DND-41 (cell line): ENCODE data around the gene PHF20.

Experiments used
- ATAC-seq: fragments of 200-7000 bp; cut with Tn5 transposase; 3 replicates; pipeline ENCODE4 v1.9.1; 2021; ENCODE audit warnings: low read depth; ENCODE audit not compliant: insufficient read depth
- DNase-seq: peaks from one replicate; pipeline ENCODE4 v3.0.0-alpha.2; 2020
- H2AFZ ChIP-seq: 2 replicates; pipeline ENCODE4 v1.6.0; 2012; ENCODE audit warnings: low read depth, low read length
- H3K27ac ChIP-seq: 2 replicates; pipeline ENCODE4 v1.5.1; 2012; ENCODE audit warnings: low read length, inconsistent platforms
- H3K27me3 ChIP-seq: fragments of 200-600 bp; sonication (generic); 2 replicates; pipeline ENCODE4 v1.6.0; 2012; ENCODE audit warnings: low read length, mild to moderate bottlenecking, inconsistent platforms; ENCODE audit not compliant: insufficient read depth, poor library complexity
- H3K36me3 ChIP-seq: 2 replicates; pipeline ENCODE4 v1.5.1; 2012; ENCODE audit warnings: low read length, inconsistent platforms; ENCODE audit not compliant: insufficient read depth
- H3K4me1 ChIP-seq: 2 replicates; pipeline ENCODE4 v1.5.1; 2012; ENCODE audit warnings: mild to moderate bottlenecking, low read length; ENCODE audit not compliant: insufficient read depth
- H3K4me2 ChIP-seq: 2 replicates; pipeline ENCODE4 v1.6.0; 2012; ENCODE audit warnings: mild to moderate bottlenecking, moderate library complexity, low read length, inconsistent platforms; ENCODE audit not compliant: insufficient read depth
- H3K4me3 ChIP-seq, 2 experiments: fragments of 200-600 bp in 1 of 2; shearing (Covaris generic) in 1 of 2; 2 replicates each; pipeline ENCODE4 v1.5.1; 2012 to 2016; ENCODE audit warnings: inconsistent platforms in 2 of 2, low read length in 2 of 2, mild to moderate bottlenecking in 2 of 2, low read depth in 1 of 2, moderate library complexity in 1 of 2
- H3K79me2 ChIP-seq: 2 replicates; pipeline ENCODE4 v1.6.0; 2012; ENCODE audit warnings: low read length, inconsistent platforms; ENCODE audit not compliant: insufficient read depth
- H3K9ac ChIP-seq: 2 replicates; pipeline ENCODE4 v1.6.0; 2012; ENCODE audit warnings: low read depth, mild to moderate bottlenecking, inconsistent platforms, low read length, moderate library complexity
- H3K9me3 ChIP-seq: 2 replicates; pipeline ENCODE4 v1.5.1; 2012; ENCODE audit warnings: low read length, moderate library complexity, mild to moderate bottlenecking, inconsistent platforms; ENCODE audit not compliant: insufficient read depth, severe bottlenecking
- H4K20me1 ChIP-seq: 2 replicates; pipeline ENCODE4 v1.6.0; 2012; ENCODE audit warnings: low read length; ENCODE audit not compliant: insufficient read depth
- EZH2 ChIP-seq: IDR thresholded peaks from 3 replicates; pipeline ENCODE4 v1.6.1; 2012; ENCODE audit warnings: borderline replicate concordance, low read depth, mild to moderate bottlenecking, moderate library complexity, low read length, inconsistent platforms; ENCODE audit not compliant: severe bottlenecking
- TF ChIP-seq, protein P1 (sequence below): IDR thresholded peaks from 2 replicates; pipeline ENCODE4 v1.5.1; 2012; ENCODE audit warnings: borderline replicate concordance, low read length, moderate library complexity, mild to moderate bottlenecking; ENCODE audit not compliant: poor library complexity, severe bottlenecking; ENCODE audit errors: extremely low read depth

The PHF20 gene

DNA sequence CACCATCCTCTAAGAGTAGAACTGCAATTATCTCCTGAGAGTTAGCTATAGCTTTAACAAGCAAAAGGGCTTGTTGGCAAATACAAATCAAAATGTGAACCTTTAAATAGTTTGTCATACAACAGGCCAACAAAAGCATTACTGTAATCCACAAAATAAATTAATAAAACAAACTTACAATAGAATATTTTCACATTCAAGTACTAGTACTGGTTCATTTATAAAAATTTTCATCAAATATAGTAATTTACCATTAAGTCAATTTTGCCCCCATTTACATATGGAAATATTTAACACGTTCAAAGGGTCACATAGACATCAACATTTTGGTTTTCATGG, 39.2 kb upstream of the PHF20 start:
- Histone ChIP-seq H4K20me1 (peaks cover 98% of the 10 kb centered on the region), H3K36me3 (peaks cover 100% of the 10 kb centered on the region), H3K4me3 (no peak overlapping the region), H3K4me1 (peaks cover 62% of the 10 kb centered on the region), H3K27me3 (no peaks in the 10 kb centered on the region), H3K9me3 (no peaks in the 10 kb centered on the region), H3K79me2 (peaks cover 100% of the 10 kb centered on the region), H2AFZ (no peak overlapping the region), H3K27ac (no peak overlapping the region), H3K4me2 (peak overlapping the region; percentile 89; the same call in 1 of the 2 replicates), H3K9ac (no peak overlapping the region)
- TF ChIP-seq, protein P1, sequence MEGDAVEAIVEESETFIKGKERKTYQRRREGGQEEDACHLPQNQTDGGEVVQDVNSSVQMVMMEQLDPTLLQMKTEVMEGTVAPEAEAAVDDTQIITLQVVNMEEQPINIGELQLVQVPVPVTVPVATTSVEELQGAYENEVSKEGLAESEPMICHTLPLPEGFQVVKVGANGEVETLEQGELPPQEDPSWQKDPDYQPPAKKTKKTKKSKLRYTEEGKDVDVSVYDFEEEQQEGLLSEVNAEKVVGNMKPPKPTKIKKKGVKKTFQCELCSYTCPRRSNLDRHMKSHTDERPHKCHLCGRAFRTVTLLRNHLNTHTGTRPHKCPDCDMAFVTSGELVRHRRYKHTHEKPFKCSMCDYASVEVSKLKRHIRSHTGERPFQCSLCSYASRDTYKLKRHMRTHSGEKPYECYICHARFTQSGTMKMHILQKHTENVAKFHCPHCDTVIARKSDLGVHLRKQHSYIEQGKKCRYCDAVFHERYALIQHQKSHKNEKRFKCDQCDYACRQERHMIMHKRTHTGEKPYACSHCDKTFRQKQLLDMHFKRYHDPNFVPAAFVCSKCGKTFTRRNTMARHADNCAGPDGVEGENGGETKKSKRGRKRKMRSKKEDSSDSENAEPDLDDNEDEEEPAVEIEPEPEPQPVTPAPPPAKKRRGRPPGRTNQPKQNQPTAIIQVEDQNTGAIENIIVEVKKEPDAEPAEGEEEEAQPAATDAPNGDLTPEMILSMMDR, result no peak
- no peak for TF ChIP-seq EZH2
- no peak for DNase-seq
- ATAC-seq, result no peak

GRCh38 chr20:35734374-35734773, 37.4 kb upstream of the PHF20 start:
- peaks cover 100% of the 10 kb centered on the region for H3K79me2 ChIP-seq
- peak overlapping the region; percentile 89; the same call in 1 of the 2 replicates for H3K4me2 ChIP-seq
- TF ChIP-seq, protein P1, result no peak
- TF ChIP-seq EZH2, result no peak
- peaks cover 99% of the 10 kb centered on the region for H3K36me3 ChIP-seq
- no peak for ATAC-seq
- peaks cover 96% of the 10 kb centered on the region for H4K20me1 ChIP-seq
- H3K9ac ChIP-seq, result no peak overlapping the region
- DNase-seq, result no peak
- no peak overlapping the region for H3K27ac ChIP-seq
- no peaks in the 10 kb centered on the region for H3K9me3 ChIP-seq
- H3K27me3 ChIP-seq, result no peaks in the 10 kb centered on the region
- H2AFZ ChIP-seq, result no peak overlapping the region
- no peak overlapping the region for H3K4me3 ChIP-seq
- H3K4me1 ChIP-seq, result peaks cover 78% of the 10 kb centered on the region

GRCh38 chr20:35734777-35735649, 36.8 kb upstream of the PHF20 start:
- Histone ChIP-seq H3K4me2 (peak overlapping the region; percentile 89; the same call in 1 of the 2 replicates), H4K20me1 (peaks cover 96% of the 10 kb centered on the region), H3K9me3 (no peaks in the 10 kb centered on the region), H2AFZ (no peak overlapping the region), H3K27ac (no peak overlapping the region), H3K4me1 (peaks cover 80% of the 10 kb centered on the region), H3K4me3 (no peak overlapping the region; a peak in 1 of 4 replicates), H3K79me2 (peaks cover 100% of the 10 kb centered on the region), H3K9ac (no peak overlapping the region), H3K36me3 (peaks cover 99% of the 10 kb centered on the region), H3K27me3 (no peaks in the 10 kb centered on the region)
- no peak for DNase-seq
- no peak for ATAC-seq
- no peak for TF ChIP-seq EZH2
- TF ChIP-seq, protein P1, result no peak
